ENCODE results near the gene HM13.
A peak's percentile ranks its signal among the peaks of the same experiment; 100 is the strongest.
"Not testable (repeated sequence)": the region's sequence is repeated elsewhere in the genome, so short reads cannot be mapped to it uniquely, and the experiment has no call there.

The HM13 gene

GRCh38 chr20:31579941-31580651 lies 65.9 kb downstream of the HM13 start:
- H2BK120ac ChIP-seq (ENCODE audit: insufficient read depth, low read length, poor library complexity); H3K4me3 ChIP-seq (ENCODE audit: low read depth, low read length); H3K79me2 ChIP-seq (ENCODE audit: control insufficient read depth, insufficient read depth, low read length, poor library complexity); H4K12ac ChIP-seq (ENCODE audit: low read depth, low read length); H3K9ac ChIP-seq (ENCODE audit: low read length); H3K36me3 ChIP-seq (ENCODE audit: control insufficient read depth in 1 of 2, insufficient read depth in 2 of 2, low read length in 2 of 2); H3K4ac ChIP-seq (ENCODE audit: low read depth, low read length); DNase-seq; H3K4me2 ChIP-seq (ENCODE audit: low read length); H3K14ac ChIP-seq (ENCODE audit: low read length); H4K8ac ChIP-seq (ENCODE audit: low read depth, low read length); H3K27me3 ChIP-seq (ENCODE audit: insufficient read depth, low read length); H3K23ac ChIP-seq (ENCODE audit: low read length); H3K9me3 ChIP-seq (ENCODE audit: insufficient read depth, low read depth, low read length); H2AFZ ChIP-seq (ENCODE audit: insufficient read depth, low read length, poor library complexity): not testable (repeated sequence)
- H3K79me1 ChIP-seq (ENCODE audit: low read length) = peaks cover 27% of the 10 kb centered on the region
- peak overlapping the region; percentile 63 for H4K91ac ChIP-seq (ENCODE audit: low read depth, low read length)
- peak overlapping the region; percentile 39 for H3K27ac ChIP-seq (ENCODE audit: low read depth, low read length)
- H2AK5ac ChIP-seq (ENCODE audit: low read length) = peak overlapping the region; percentile 78
- peak overlapping the region; percentile 9 for H2BK5ac ChIP-seq (ENCODE audit: low read depth, low read length, poor library complexity)
- peak overlapping the region; percentile 78 for H2BK12ac ChIP-seq (ENCODE audit: low read length)
- H3K4me1 ChIP-seq (ENCODE audit: control insufficient read depth in 1 of 2, insufficient read depth in 2 of 2, low read length in 2 of 2) = peaks cover 9 to 19% of the 10 kb centered on the region in 2 experiments
- no CpG with 5 or more reads among the region's 17 CpGs for WGBS (ENCODE audit: extremely low coverage, insufficient coverage, insufficient read length)
- peak overlapping the region; percentile 44 for H3K18ac ChIP-seq (ENCODE audit: low read length)

GRCh38 chr20:31580706-31581105 lies 66.5 kb downstream of the HM13 start:
- Histone ChIP-seq H3K4me3 (ENCODE audit: low read depth, low read length) (no peak overlapping the region), H2BK5ac (ENCODE audit: low read depth, low read length, poor library complexity) (peak overlapping the region; percentile 47), H4K91ac (ENCODE audit: low read depth, low read length) (peak overlapping the region; percentile 53), H3K4ac (ENCODE audit: low read depth, low read length) (no peak overlapping the region), H3K27ac (ENCODE audit: low read depth, low read length) (peak overlapping the region; percentile 39), H2BK120ac (ENCODE audit: insufficient read depth, low read length, poor library complexity) (peak overlapping the region; percentile 41), H3K18ac (ENCODE audit: low read length) (no peak overlapping the region), H3K23ac (ENCODE audit: low read length) (no peak overlapping the region), H3K79me2 (ENCODE audit: control insufficient read depth, insufficient read depth, low read length, poor library complexity) (no peaks in the 10 kb centered on the region), H3K79me1 (ENCODE audit: low read length) (peaks cover 27% of the 10 kb centered on the region), H3K27me3 (ENCODE audit: insufficient read depth, low read length) (no peaks in the 10 kb centered on the region), H4K8ac (ENCODE audit: low read depth, low read length) (no peak overlapping the region), H3K36me3 (ENCODE audit: control insufficient read depth in 1 of 2, insufficient read depth in 2 of 2, low read length in 2 of 2) (peaks cover 0 to 4% of the 10 kb centered on the region in 2 experiments), H4K12ac (ENCODE audit: low read depth, low read length) (no peak overlapping the region), H3K4me2 (ENCODE audit: low read length) (no peak overlapping the region), H2BK12ac (ENCODE audit: low read length) (peak overlapping the region; percentile 32), H3K14ac (ENCODE audit: low read length) (no peak overlapping the region), H3K4me1 (ENCODE audit: control insufficient read depth in 1 of 2, insufficient read depth in 2 of 2, low read length in 2 of 2) (peaks cover 9 to 21% of the 10 kb centered on the region in 2 experiments), H2AFZ (ENCODE audit: insufficient read depth, low read length, poor library complexity) (no peak overlapping the region), H2AK5ac (ENCODE audit: low read length) (no peak overlapping the region), H3K9me3 (ENCODE audit: insufficient read depth, low read depth, low read length) (peaks cover 3% of the 10 kb centered on the region), H3K9ac (ENCODE audit: low read length) (no peak overlapping the region)
- no peak for DNase-seq
- WGBS (ENCODE audit: extremely low coverage, insufficient coverage, insufficient read length) = no CpG with 5 or more reads among the region's 7 CpGs

- Histone ChIP-seq H3K4me2 (ENCODE audit: low read length) (no peak overlapping the region), H2AFZ (ENCODE audit: insufficient read depth, low read length, poor library complexity) (peak overlapping the region; percentile 26), H3K4me1 (ENCODE audit: control insufficient read depth in 1 of 2, insufficient read depth in 2 of 2, low read length in 2 of 2) (peaks cover 9 to 19% of the 10 kb centered on the region in 2 experiments), H2BK120ac (ENCODE audit: insufficient read depth, low read length, poor library complexity) (peak overlapping the region; percentile 23), H3K23ac (ENCODE audit: low read length) (no peak overlapping the region), H4K91ac (ENCODE audit: low read depth, low read length) (peak overlapping the region; percentile 70), H3K14ac (ENCODE audit: low read length) (peak overlapping the region; percentile 22), H3K79me1 (ENCODE audit: low read length) (peaks cover 25% of the 10 kb centered on the region), H4K12ac (ENCODE audit: low read depth, low read length) (no peak overlapping the region), H3K9me3 (ENCODE audit: insufficient read depth, low read depth, low read length) (peaks cover 3% of the 10 kb centered on the region), H3K4me3 (ENCODE audit: low read depth, low read length) (no peak overlapping the region), H3K79me2 (ENCODE audit: control insufficient read depth, insufficient read depth, low read length, poor library complexity) (no peaks in the 10 kb centered on the region), H3K9ac (ENCODE audit: low read length) (no peak overlapping the region), H3K27me3 (ENCODE audit: insufficient read depth, low read length) (no peaks in the 10 kb centered on the region), H2BK12ac (ENCODE audit: low read length) (peak overlapping the region; percentile 78), H2BK5ac (ENCODE audit: low read depth, low read length, poor library complexity) (peak overlapping the region; percentile 52), H3K36me3 (ENCODE audit: control insufficient read depth in 1 of 2, insufficient read depth in 2 of 2, low read length in 2 of 2) (peaks cover 0 to 4% of the 10 kb centered on the region in 2 experiments), H3K27ac (ENCODE audit: low read depth, low read length) (no peak overlapping the region), H2AK5ac (ENCODE audit: low read length) (peak overlapping the region; percentile 75), H3K18ac (ENCODE audit: low read length) (peak overlapping the region; percentile 10), H3K4ac (ENCODE audit: low read depth, low read length) (no peak overlapping the region), H4K8ac (ENCODE audit: low read depth, low read length) (no peak overlapping the region)
- WGBS (ENCODE audit: extremely low coverage, insufficient coverage, insufficient read length) = no CpG with 5 or more reads among the region's 13 CpGs
- DNase-seq = no peak
Measured at GRCh38 chr20:31581391-31581790, 67.1 kb downstream of the HM13 start.

- peak overlapping the region; percentile 88 for H3K4ac ChIP-seq (ENCODE audit: low read depth, low read length)
- peak overlapping the region; percentile 82 for H4K12ac ChIP-seq (ENCODE audit: low read depth, low read length)
- H3K18ac ChIP-seq (ENCODE audit: low read length) = peak overlapping the region; percentile 94
- peak overlapping the region; percentile 88 for H3K27ac ChIP-seq (ENCODE audit: low read depth, low read length)
- no peak overlapping the region for H3K23ac ChIP-seq (ENCODE audit: low read length)
- H3K79me1 ChIP-seq (ENCODE audit: low read length) = peaks cover 40% of the 10 kb centered on the region
- no peaks in the 10 kb centered on the region for H3K36me3 ChIP-seq (ENCODE audit: control insufficient read depth in 1 of 2, insufficient read depth in 2 of 2, low read length in 2 of 2)
- H3K4me3 ChIP-seq (ENCODE audit: low read depth, low read length) = peak overlapping the region; percentile 42
- peak overlapping the region; percentile 99 for H2BK120ac ChIP-seq (ENCODE audit: insufficient read depth, low read length, poor library complexity)
- H3K14ac ChIP-seq (ENCODE audit: low read length) = peak overlapping the region; percentile 94
- H2AFZ ChIP-seq (ENCODE audit: insufficient read depth, low read length, poor library complexity) = peak overlapping the region; percentile 85
- no peaks in the 10 kb centered on the region for H3K27me3 ChIP-seq (ENCODE audit: insufficient read depth, low read length)
- peak overlapping the region; percentile 95 for H2BK5ac ChIP-seq (ENCODE audit: low read depth, low read length, poor library complexity)
- H2BK12ac ChIP-seq (ENCODE audit: low read length) = peak overlapping the region; percentile 96
- H3K79me2 ChIP-seq (ENCODE audit: control insufficient read depth, insufficient read depth, low read length, poor library complexity) = peaks cover 3% of the 10 kb centered on the region
- peak overlapping the region; percentile 57 for H3K9ac ChIP-seq (ENCODE audit: low read length)
- no CpG with 5 or more reads among the region's 76 CpGs for WGBS (ENCODE audit: extremely low coverage, insufficient coverage, insufficient read length)
- peaks cover 10 to 24% of the 10 kb centered on the region in 2 experiments for H3K4me1 ChIP-seq (ENCODE audit: control insufficient read depth in 1 of 2, insufficient read depth in 2 of 2, low read length in 2 of 2)
- H3K9me3 ChIP-seq (ENCODE audit: insufficient read depth, low read depth, low read length) = no peaks in the 10 kb centered on the region
- peak overlapping the region; percentile 93 for H4K8ac ChIP-seq (ENCODE audit: low read depth, low read length)
- peak overlapping the region; percentile 55 for H3K4me2 ChIP-seq (ENCODE audit: low read length)
- peak overlapping the region; percentile 94 for H2AK5ac ChIP-seq (ENCODE audit: low read length)
- H4K91ac ChIP-seq (ENCODE audit: low read depth, low read length) = peak overlapping the region; percentile 98
- DNase-seq = peak; percentile 84 to 88
Measured at GRCh38 chr20:31587545-31588389, 73.5 kb downstream of the HM13 start.
